Liver (tissue), 9 donors: ENCODE results near the gene MICOS13. TPM values are rescaled to one million over a fixed set of nuclear protein-coding genes. Genes with fewer than 3 reads are reported as not detected.

Source experiments
- DNase-seq: peaks from one replicate; pipeline ENCODE4 v3.0.0-alpha.2; 2017; ENCODE audit warnings: low spot score
- H3K27ac ChIP-seq, 2 donors: one replicate each; pipeline ENCODE4 v1.7.0; 2013; ENCODE audit warnings: inconsistent platforms in 2 of 2, low read length in 2 of 2, control low read depth in 1 of 2, low read depth in 1 of 2, mild to moderate bottlenecking in 1 of 2
- H3K27me3 ChIP-seq, 4 donors: one replicate each; pipeline versions ENCODE4 v1.6.1 to v1.7.0; 2013; ENCODE audit warnings: low read length in 3 of 4, inconsistent platforms in 1 of 4, mild to moderate bottlenecking in 1 of 4, moderate library complexity in 1 of 4; ENCODE audit not compliant: control insufficient read depth in 4 of 4, insufficient read depth in 4 of 4
- H3K36me3 ChIP-seq, 4 donors: one replicate each; pipeline versions ENCODE4 v1.6.1 to v1.7.0; 2013; ENCODE audit warnings: low read length in 3 of 4, mild to moderate bottlenecking in 3 of 4, low read depth in 1 of 4, moderate library complexity in 1 of 4; ENCODE audit not compliant: control insufficient read depth in 4 of 4, insufficient read depth in 3 of 4
- H3K4me1 ChIP-seq, 4 donors: one replicate each; pipeline versions ENCODE4 v1.6.1 to v1.7.0; 2013; ENCODE audit warnings: low read length in 3 of 4, mild to moderate bottlenecking in 3 of 4, moderate library complexity in 1 of 4; ENCODE audit not compliant: control insufficient read depth in 4 of 4, insufficient read depth in 4 of 4
- H3K4me3 ChIP-seq, 3 donors: one replicate each; pipeline versions ENCODE4 v1.6.1 to v1.7.0; 2013; ENCODE audit warnings: low read length in 3 of 3, control low read depth in 1 of 3, low read depth in 1 of 3, mild to moderate bottlenecking in 1 of 3
- H3K9ac ChIP-seq, 2 donors: one replicate each; pipeline ENCODE4 v1.7.0; 2013; ENCODE audit warnings: low read length in 2 of 2, mild to moderate bottlenecking in 2 of 2, moderate library complexity in 2 of 2, control low read depth in 1 of 2, low read depth in 1 of 2
- H3K9me3 ChIP-seq, 4 donors: one replicate each; pipeline versions ENCODE4 v1.6.1 to v1.7.0; 2013; ENCODE audit warnings: low read length in 3 of 4; ENCODE audit not compliant: control insufficient read depth in 4 of 4
- ATF3 ChIP-seq: IDR thresholded peaks from 2 replicates; pipeline ENCODE4 v1.6.1; 2016; ENCODE audit warnings: antibody characterized with exemption
- CTCF ChIP-seq: fragments of 150-350 bp; IDR thresholded peaks from 2 replicates; pipeline ENCODE4 v1.5.1; 2017; ENCODE audit warnings: improper control_type of control experiment, low read depth, low read length; ENCODE audit not compliant: missing input control
- EGR1 ChIP-seq, 2 donors: IDR thresholded peaks; 2 replicates each; pipeline ENCODE4 v1.6.1; 2016 to 2018; ENCODE audit warnings: antibody characterized with exemption in 2 of 2, low read depth in 2 of 2
- FOXA1 ChIP-seq: IDR thresholded peaks from 2 replicates; pipeline ENCODE4 v1.6.1; 2016; ENCODE audit warnings: antibody characterized with exemption
- GABPA ChIP-seq, 2 donors: IDR thresholded peaks in 1 of 2; conservative IDR thresholded peaks in 1 of 2; 2 replicates each; pipeline ENCODE4 v1.6.1; 2016; ENCODE audit warnings: antibody characterized with exemption in 2 of 2, mild to moderate bottlenecking in 1 of 2, moderate library complexity in 1 of 2
- HNF4A ChIP-seq, 2 donors: conservative IDR thresholded peaks; 2 replicates each; pipeline ENCODE4 v1.6.1; 2016; ENCODE audit warnings: antibody characterized with exemption in 2 of 2, mild to moderate bottlenecking in 2 of 2
- HNF4G ChIP-seq: IDR thresholded peaks from 2 replicates; pipeline ENCODE4 v1.6.1; 2016; ENCODE audit warnings: antibody characterized with exemption
- JUND ChIP-seq, 2 donors: IDR thresholded peaks; 2 replicates each; pipeline ENCODE4 v1.6.1; 2016; ENCODE audit warnings: antibody characterized with exemption in 2 of 2
- NR2F2 ChIP-seq: IDR thresholded peaks from 2 replicates; pipeline ENCODE4 v1.6.1; 2016; ENCODE audit warnings: antibody characterized with exemption
- RAD21 ChIP-seq, 2 donors: IDR thresholded peaks; 2 replicates each; pipeline ENCODE4 v1.6.1; 2016; ENCODE audit warnings: antibody characterized with exemption in 2 of 2, mild to moderate bottlenecking in 2 of 2
- RXRA ChIP-seq, 2 donors: IDR thresholded peaks; 2 replicates each; pipeline ENCODE4 v1.6.1; 2017 to 2018; ENCODE audit warnings: antibody characterized with exemption in 2 of 2, mild to moderate bottlenecking in 1 of 2
- SP1 ChIP-seq: IDR thresholded peaks from 2 replicates; pipeline ENCODE4 v1.6.1; 2018; ENCODE audit warnings: antibody characterized with exemption, mild to moderate bottlenecking
- TAF1 ChIP-seq: conservative IDR thresholded peaks from 2 replicates; pipeline ENCODE4 v1.6.1; 2016; ENCODE audit warnings: antibody characterized with exemption, mild to moderate bottlenecking
- YY1 ChIP-seq: IDR thresholded peaks from 2 replicates; pipeline ENCODE4 v1.6.1; 2016; ENCODE audit warnings: antibody characterized with exemption, mild to moderate bottlenecking
- ZBTB33 ChIP-seq: IDR thresholded peaks from 2 replicates; pipeline ENCODE4 v1.6.1; 2016; ENCODE audit warnings: antibody characterized with exemption
- WGBS: extraction: QIAGEN DNeasy Blood & Tissue Kit; methylation state at CpG from one replicate; pipeline ENCODE4 v1.1.7; 2013; 5-methylcytosine and 5-hydroxymethylcytosine counted together
- polyA plus RNA-seq, 2 donors: library from polyadenylated mRNA; stranded (reverse) in 1 of 2; unstranded in 1 of 2; fragments of 200-250 nt in 1 of 2; fragments of >200 nt in 1 of 2; fragmentation: Nextera tagmentation in 1 of 2; extraction: Ambion mirVana in 1 of 2; gene quantifications; one replicate each; pipeline versions ENCODE4 v1.2.1 to v1.2.3, GENCODE V29; 2013 to 2015
- total RNA-seq, 2 donors: library from RNA; depleted of rRNA; stranded (reverse); fragments of >200 nt; gene quantifications; one replicate each; pipeline ENCODE4 v1.2.3, GENCODE V29; 2014
- donor health status: healthy.
- donor health status: healthy.
- donor health status: healthy.
- donor health status: healthy.
- donor health status: healthy.

Gene MICOS13
- total and polyA plus RNA-seq, 4 donors: 11.5 to 84.0 (median 30.8) TPM

- Histone ChIP-seq H3K9ac (no peak overlapping the region), H3K27ac (no peak overlapping the region), H3K4me3 (no peak overlapping the region), H3K4me1 (no peaks in the 10 kb centered on the region), H3K36me3 (peaks cover 21 to 77% (median 61%) of the 10 kb centered on the region in 4 donors), H3K9me3 (no peaks in the 10 kb centered on the region), H3K27me3 (no peaks in the 10 kb centered on the region)
- no peak for DNase-seq
- WGBS: 90% methylated on average over 5 of the region's 5 CpGs
- TF ChIP-seq RXRA (IDR thresholded peaks at IDR 0.05) (no peak), EGR1 (IDR thresholded peaks at IDR 0.05; ENCODE audit: low read depth in 2 of 2) (no peak)
Observed at GRCh38 chr19:5655412-5655811, 24.9 kb downstream of the MICOS13 start.

GRCh38 chr19:5654931-5655330 is 25.4 kb downstream of the MICOS13 start:
- H3K27ac ChIP-seq: no peak overlapping the region
- H3K36me3 ChIP-seq: peaks cover 21 to 76% (median 59%) of the 10 kb centered on the region in 4 donors
- 96% methylated on average over 5 of the region's 5 CpGs for WGBS
- no peaks in the 10 kb centered on the region for H3K9me3 ChIP-seq
- H3K9ac ChIP-seq: no peak overlapping the region
- no peak for DNase-seq
- TF ChIP-seq FOXA1: no peak
- no peak for TF ChIP-seq GABPA (IDR thresholded peaks at IDR 0.05 in 1 of 2, conservative IDR thresholded peaks at IDR 0.05 in 1 of 2)
- no peak for TF ChIP-seq ATF3
- no peak for TF ChIP-seq YY1
- no peak for TF ChIP-seq RAD21 (IDR thresholded peaks at IDR 0.05)
- TF ChIP-seq NR2F2: no peak
- no peak for TF ChIP-seq RXRA (IDR thresholded peaks at IDR 0.05)
- TF ChIP-seq TAF1: no peak
- no peaks in the 10 kb centered on the region for H3K27me3 ChIP-seq
- H3K4me3 ChIP-seq: no peak overlapping the region
- no peaks in the 10 kb centered on the region for H3K4me1 ChIP-seq

GRCh38 chr19:5652261-5652660 is 28.1 kb downstream of the MICOS13 start:
- H3K27me3 ChIP-seq: no peaks in the 10 kb centered on the region
- no peak overlapping the region for H3K27ac ChIP-seq
- DNase-seq: no peak
- H3K9ac ChIP-seq: no peak overlapping the region
- peaks cover 1 to 13% (median 10%) of the 10 kb centered on the region in 4 donors for H3K4me1 ChIP-seq
- H3K9me3 ChIP-seq: no peaks in the 10 kb centered on the region
- no peak for TF ChIP-seq CTCF
- no peak for TF ChIP-seq ZBTB33
- TF ChIP-seq GABPA (IDR thresholded peaks at IDR 0.05 in 1 of 2, conservative IDR thresholded peaks at IDR 0.05 in 1 of 2): no peak
- TF ChIP-seq HNF4A (conservative IDR thresholded peaks at IDR 0.05): no peak
- TF ChIP-seq SP1: no peak
- no peak for TF ChIP-seq EGR1 (IDR thresholded peaks at IDR 0.05; ENCODE audit: low read depth in 2 of 2)
- no peak for TF ChIP-seq HNF4G
- TF ChIP-seq JUND (IDR thresholded peaks at IDR 0.05): no peak
- TF ChIP-seq NR2F2: no peak
- TF ChIP-seq ATF3: no peak
- TF ChIP-seq TAF1: no peak
- no peak for TF ChIP-seq FOXA1
- WGBS: 95% methylated on average over 10 of the region's 10 CpGs
- H3K36me3 ChIP-seq: peaks cover 18 to 62% (median 54%) of the 10 kb centered on the region in 4 donors
- H3K4me3 ChIP-seq: no peak overlapping the region
